Left ventricle myocardium superior (tissue), 1 donor: Measurements from ENCODE around the gene UNC5B. TPM values are rescaled to one million over a fixed set of nuclear protein-coding genes. Genes with fewer than 3 reads are reported as not detected.
"Not testable (repeated sequence)": the region's sequence is repeated elsewhere in the genome, so short reads cannot be mapped to it uniquely, and the experiment has no call there.

Experiments used
- ATAC-seq: fragments of 200-7000 bp; cut with Tn5 transposase; one replicate; pipeline ENCODE4 v1.9.1; 2020; ENCODE audit warnings: mild to moderate bottlenecking, moderate library complexity
- DNase-seq: peaks from one replicate; pipeline ENCODE4 v3.0.0-alpha.2; 2020
- intact Hi-C: fragments of 100-400 bp; cut with micrococcal nuclease; formaldehyde crosslinking; loops from one replicate; pipeline ENCODE4 v1.11.0; 2022
- total RNA-seq: library from RNA; stranded (reverse); fragmentation: NEBNext Ultra II Directional; extraction: Animal tissue kit (Norgen Biotek cat#: 25700); gene quantifications from one replicate; pipeline ENCODE4 v1.2.1, GENCODE V29; 2021
- donor health status: DM: no; HTN: yes; CAD: no; lungs with severe emphysema.

The UNC5B gene
- total RNA-seq, 1 donor from 2014 or later, result 12.8 TPM

GRCh38 chr10:71272056-71272771, 59.8 kb downstream of the UNC5B start:
- DNase-seq (no peak), ATAC-seq (no peak)
- intact Hi-C loops, result loop anchor here (5.0 kb wide), 1 partner anchor 60 kb away; the partner anchor contains the start of gene UNC5B

GRCh38 chr10:71272974-71273373, 60.6 kb downstream of the UNC5B start:
- not testable (repeated sequence) for DNase-seq, ATAC-seq
- intact Hi-C loops, result loop anchor here (5.0 kb wide), 1 partner anchor 61 kb away; the partner anchor contains the start of gene UNC5B

- ATAC-seq (no peak), DNase-seq (no peak)
- intact Hi-C loops, result loop anchor here (5.0 kb wide), 1 partner anchor 61 kb away; the partner anchor contains the start of gene UNC5B
Measured at GRCh38 chr10:71273506-71273905, 61.1 kb downstream of the UNC5B start.

GRCh38 chr10:71274901-71275796, 62.8 kb downstream of the UNC5B start:
- ATAC-seq (no peak), DNase-seq (no peak)
- intact Hi-C loops, result loop anchor here (5.0 kb wide), 2 partner anchors 33 to 63 kb away; partner anchors contain the start of gene UNC5B

GRCh38 chr10:71276873-71277272, 64.5 kb downstream of the UNC5B start:
- no peak for DNase-seq
- no peak for ATAC-seq
- intact Hi-C loops, result loop anchor here (5.0 kb wide), 1 partner anchor 35 kb away; no protein-coding TSS in a partner anchor

- DNase-seq, result no peak
Measured at GRCh38 chr10:71277914-71278665, 65.7 kb downstream of the UNC5B start.

GRCh38 chr10:71278691-71279588, 66.6 kb downstream of the UNC5B start:
- ATAC-seq, result no peak
- no peak for DNase-seq
- intact Hi-C loops, result loop anchor here (5.0 kb wide), 1 partner anchor 37 kb away; no protein-coding TSS in a partner anchor

More at GRCh38 chr10:71277914-71278665, 65.7 kb downstream of the UNC5B start:
- intact Hi-C loops, result loop anchor here (5.0 kb wide), 1 partner anchor 36 kb away; no protein-coding TSS in a partner anchor
- ATAC-seq, result no peak

GRCh38 chr10:71279590-71280170, 67.3 kb downstream of the UNC5B start:
- ATAC-seq (no peak), DNase-seq (no peak)
- intact Hi-C loops, result loop anchor here (5.0 to 10.0 kb wide), 2 partner anchors 37 to 355 kb away; no protein-coding TSS in a partner anchor

GRCh38 chr10:71280216-71280615, 67.8 kb downstream of the UNC5B start:
- DNase-seq (no peak), ATAC-seq (no peak)
- intact Hi-C loops, result loop anchor here (10.0 kb wide), 1 partner anchor 355 kb away; no protein-coding TSS in a partner anchor

GRCh38 chr10:71280825-71281224, 68.5 kb downstream of the UNC5B start:
- ATAC-seq, result no peak
- intact Hi-C loops, result loop anchor here (10.0 kb wide), 1 partner anchor 356 kb away; no protein-coding TSS in a partner anchor
- DNase-seq, result no peak

GRCh38 chr10:71281646-71282322, 69.4 kb downstream of the UNC5B start:
- intact Hi-C loops, result loop anchor here (10.0 kb wide), 1 partner anchor 357 kb away; no protein-coding TSS in a partner anchor
- DNase-seq (no peak), ATAC-seq (no peak)

GRCh38 chr10:71282323-71282680, 69.9 kb downstream of the UNC5B start:
- ATAC-seq (no peak), DNase-seq (no peak)
- intact Hi-C loops, result loop anchor here (10.0 kb wide), 1 partner anchor 358 kb away; no protein-coding TSS in a partner anchor

GRCh38 chr10:71283410-71283809, 71.0 kb downstream of the UNC5B start:
- DNase-seq (no peak), ATAC-seq (no peak)
- intact Hi-C loops, result loop anchor here (10.0 kb wide), 1 partner anchor 359 kb away; no protein-coding TSS in a partner anchor

GRCh38 chr10:71283876-71284275, 71.5 kb downstream of the UNC5B start:
- DNase-seq (no peak), ATAC-seq (no peak)
- intact Hi-C loops, result loop anchor here (10.0 kb wide), 1 partner anchor 359 kb away; no protein-coding TSS in a partner anchor

- ATAC-seq, result peak; percentile 6
- no peak for DNase-seq
- intact Hi-C loops, result loop anchor here (10.0 kb wide), 1 partner anchor 360 kb away; no protein-coding TSS in a partner anchor
Measured at GRCh38 chr10:71284544-71285179, 72.3 kb downstream of the UNC5B start.

GRCh38 chr10:71285180-71285545, 72.8 kb downstream of the UNC5B start:
- ATAC-seq (peak; percentile 77), DNase-seq (peak; percentile 61)
- intact Hi-C loops, result loop anchor here (10.0 kb wide), 1 partner anchor 360 kb away; no protein-coding TSS in a partner anchor
